Progenitor cell of endocrine pancreas (in vitro differentiated cells): ENCODE results near the gene COL23A1. TPM values are rescaled to one million over a fixed set of nuclear protein-coding genes. Genes with fewer than 3 reads are reported as not detected.
"Not testable (repeated sequence)": the region's sequence is repeated elsewhere in the genome, so short reads cannot be mapped to it uniquely, and the experiment has no call there.

Experiments used
- DNase-seq: peaks from one replicate; pipeline ENCODE4 v3.0.0; 2021; ENCODE audit warnings: low spot score; ENCODE audit not compliant: unreplicated experiment
- H3K27ac Mint-ChIP-seq: 2 replicates; pipeline ENCODE4 v1.8.0; 2021; ENCODE audit warnings: mild to moderate bottlenecking, moderate library complexity, mixed read lengths
- H3K27me3 Mint-ChIP-seq: 2 replicates; pipeline ENCODE4 v1.8.0; 2021; ENCODE audit warnings: mixed read lengths
- H3K36me3 Mint-ChIP-seq: 2 replicates; pipeline ENCODE4 v1.8.0; 2022; ENCODE audit warnings: mixed read lengths; ENCODE audit not compliant: insufficient read depth
- H3K4me1 Mint-ChIP-seq: 2 replicates; pipeline ENCODE4 v1.8.0; 2021; ENCODE audit warnings: low read depth, mixed read lengths
- H3K4me3 Mint-ChIP-seq: 2 replicates; pipeline ENCODE4 v1.8.0; 2021; ENCODE audit warnings: low read depth, mild to moderate bottlenecking, moderate library complexity, mixed read lengths
- H3K9me3 Mint-ChIP-seq: 2 replicates; pipeline ENCODE4 v1.8.0; 2021; ENCODE audit warnings: low read depth, mixed read lengths
- total RNA-seq: library from RNA; stranded (reverse); gene quantifications from 2 replicates; pipeline ENCODE4 v1.2.1, GENCODE V29; 2021
- TF ChIP-seq, protein P1 (sequence below): fragments of 200-600 bp; sonication (generic); IDR thresholded peaks from one replicate; pipeline ENCODE4 v1.5.0; 2021; ENCODE audit warnings: antibody characterized with exemption, mild to moderate bottlenecking; ENCODE audit not compliant: unreplicated experiment

Gene COL23A1
- total RNA-seq, 1 donor from 2014 or later = 0.36 TPM

DNA sequence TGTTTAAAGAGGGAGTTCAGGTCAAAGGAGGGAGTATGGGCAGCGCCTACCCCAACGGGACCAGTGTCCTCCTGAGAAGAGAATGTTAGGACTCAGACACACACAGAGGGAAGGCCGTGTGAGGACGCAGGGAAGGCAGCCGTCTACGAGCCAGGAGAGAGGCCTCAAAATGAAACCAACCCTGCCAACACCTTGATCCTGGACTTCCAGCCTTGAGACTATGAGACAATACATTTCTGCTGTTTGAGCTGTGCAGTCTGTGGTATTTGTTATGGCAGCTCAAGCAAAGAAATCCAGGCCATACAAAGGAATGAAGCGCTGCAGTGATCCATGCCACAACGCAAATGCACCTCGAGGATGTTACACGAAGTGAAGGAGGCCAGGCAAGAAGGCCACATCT, 97.9 kb downstream of the COL23A1 start:
- no peak overlapping the region for H3K27ac Mint-ChIP-seq
- TF ChIP-seq, protein P1, sequence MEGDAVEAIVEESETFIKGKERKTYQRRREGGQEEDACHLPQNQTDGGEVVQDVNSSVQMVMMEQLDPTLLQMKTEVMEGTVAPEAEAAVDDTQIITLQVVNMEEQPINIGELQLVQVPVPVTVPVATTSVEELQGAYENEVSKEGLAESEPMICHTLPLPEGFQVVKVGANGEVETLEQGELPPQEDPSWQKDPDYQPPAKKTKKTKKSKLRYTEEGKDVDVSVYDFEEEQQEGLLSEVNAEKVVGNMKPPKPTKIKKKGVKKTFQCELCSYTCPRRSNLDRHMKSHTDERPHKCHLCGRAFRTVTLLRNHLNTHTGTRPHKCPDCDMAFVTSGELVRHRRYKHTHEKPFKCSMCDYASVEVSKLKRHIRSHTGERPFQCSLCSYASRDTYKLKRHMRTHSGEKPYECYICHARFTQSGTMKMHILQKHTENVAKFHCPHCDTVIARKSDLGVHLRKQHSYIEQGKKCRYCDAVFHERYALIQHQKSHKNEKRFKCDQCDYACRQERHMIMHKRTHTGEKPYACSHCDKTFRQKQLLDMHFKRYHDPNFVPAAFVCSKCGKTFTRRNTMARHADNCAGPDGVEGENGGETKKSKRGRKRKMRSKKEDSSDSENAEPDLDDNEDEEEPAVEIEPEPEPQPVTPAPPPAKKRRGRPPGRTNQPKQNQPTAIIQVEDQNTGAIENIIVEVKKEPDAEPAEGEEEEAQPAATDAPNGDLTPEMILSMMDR = no peak
- no peaks in the 10 kb centered on the region for H3K4me1 Mint-ChIP-seq
- peaks cover 3% of the 10 kb centered on the region for H3K9me3 Mint-ChIP-seq
- peaks cover 7% of the 10 kb centered on the region for H3K27me3 Mint-ChIP-seq
- H3K4me3 Mint-ChIP-seq = no peak overlapping the region
- H3K36me3 Mint-ChIP-seq = peaks cover 2% of the 10 kb centered on the region
- DNase-seq = no peak

DNA sequence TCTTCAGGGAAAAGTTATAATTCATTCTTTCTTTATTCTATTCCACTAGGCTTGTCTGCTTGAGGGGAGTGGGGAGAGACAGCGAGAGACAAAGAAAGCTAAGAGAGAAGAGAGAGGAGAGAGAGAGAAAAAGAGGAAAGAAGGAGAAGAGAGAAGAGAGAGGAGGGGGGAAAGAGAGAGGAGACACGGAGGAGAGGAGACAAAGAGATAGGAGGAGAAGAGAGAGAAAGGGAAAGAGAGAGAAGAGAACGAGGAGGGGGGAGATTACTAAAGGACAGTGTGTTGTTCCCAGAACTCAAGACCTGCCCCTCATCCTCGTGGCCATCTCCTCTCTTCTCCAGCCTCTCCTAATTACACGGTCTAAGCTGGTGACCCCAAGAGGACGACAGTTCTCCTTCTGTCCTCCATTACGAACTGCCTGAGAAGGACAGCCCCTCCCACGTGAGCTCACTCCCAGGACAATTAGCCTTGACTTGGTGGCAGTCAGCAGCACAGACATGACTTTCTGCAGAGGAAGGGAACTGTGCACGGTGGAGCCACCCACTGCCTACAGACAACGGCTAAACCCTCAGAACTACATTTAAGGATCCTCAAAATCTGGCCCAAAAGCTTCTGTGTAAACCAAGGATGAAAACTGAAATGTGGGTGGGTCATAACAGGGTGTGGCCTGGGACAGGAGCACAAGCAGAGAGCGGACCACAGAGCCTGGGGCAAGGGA, 99.1 kb downstream of the COL23A1 start:
- Mint-ChIP-seq H3K4me3 (no peak overlapping the region), H3K36me3 (peaks cover 2% of the 10 kb centered on the region), H3K27ac (no peak overlapping the region), H3K4me1 (no peaks in the 10 kb centered on the region), H3K27me3 (peaks cover 10% of the 10 kb centered on the region), H3K9me3 (peaks cover 3% of the 10 kb centered on the region)
- TF ChIP-seq, protein P1 = no peak
- no peak for DNase-seq

DNA sequence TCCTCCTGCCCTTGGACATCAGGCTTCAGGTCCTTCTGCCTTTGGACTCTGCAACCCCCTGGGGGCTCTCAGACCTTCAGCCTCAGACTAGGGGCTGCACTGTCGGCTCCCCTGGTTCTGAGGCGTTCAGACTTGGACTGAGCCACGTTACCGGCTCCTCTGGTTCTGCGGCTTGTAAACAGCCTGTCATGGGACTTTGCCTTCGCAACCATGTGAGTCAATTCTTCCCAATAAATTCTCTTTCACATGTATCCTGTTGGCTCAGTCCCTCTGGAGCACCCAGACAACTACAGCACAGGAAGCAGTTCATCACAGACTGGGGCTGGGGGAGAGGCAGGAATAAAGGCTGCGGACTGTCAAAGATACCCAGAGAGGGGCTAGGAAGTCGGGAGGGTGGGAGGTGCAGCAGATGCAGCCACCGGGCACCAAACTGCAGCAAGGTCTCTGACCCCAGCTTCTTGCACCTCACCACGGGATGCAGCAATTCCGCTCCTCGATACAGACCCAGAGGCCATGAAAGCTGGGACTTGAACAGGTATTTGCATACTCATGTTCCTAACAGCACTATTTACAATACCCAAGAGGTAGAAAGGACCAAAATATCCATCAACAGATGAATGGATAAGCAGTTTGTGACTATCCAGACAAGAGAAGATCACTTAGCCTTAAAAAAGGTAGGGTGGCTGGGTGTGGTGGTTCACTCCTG, 100.8 kb downstream of the COL23A1 start:
- Mint-ChIP-seq H3K4me1 (no peaks in the 10 kb centered on the region), H3K9me3 (peaks cover 3% of the 10 kb centered on the region), H3K27ac (no peak overlapping the region), H3K27me3 (peaks cover 13% of the 10 kb centered on the region), H3K4me3 (no peak overlapping the region), H3K36me3 (peaks cover 2% of the 10 kb centered on the region)
- TF ChIP-seq, protein P1 = no peak
- DNase-seq = no peak

DNA sequence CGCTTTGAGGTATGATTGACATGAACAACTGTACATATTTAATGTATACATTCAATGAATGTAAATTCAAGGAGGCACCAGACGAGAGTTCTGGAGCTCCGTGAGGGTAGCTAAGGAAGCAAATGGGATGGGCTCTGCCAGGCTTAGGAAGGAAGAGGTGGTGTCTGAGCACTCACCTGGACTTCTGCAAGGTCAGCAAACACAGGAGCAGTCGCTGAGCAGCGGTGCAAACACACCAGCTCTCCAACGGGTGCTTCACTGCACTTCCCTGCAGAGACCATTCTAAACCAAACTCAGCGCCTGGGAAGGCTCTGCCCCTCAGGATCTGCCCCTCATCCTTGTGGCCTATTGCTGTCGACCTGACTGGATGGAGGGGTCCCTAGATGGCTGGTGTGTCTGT, 101.5 kb downstream of the COL23A1 start:
- TF ChIP-seq, protein P1 = no peak

DNA sequence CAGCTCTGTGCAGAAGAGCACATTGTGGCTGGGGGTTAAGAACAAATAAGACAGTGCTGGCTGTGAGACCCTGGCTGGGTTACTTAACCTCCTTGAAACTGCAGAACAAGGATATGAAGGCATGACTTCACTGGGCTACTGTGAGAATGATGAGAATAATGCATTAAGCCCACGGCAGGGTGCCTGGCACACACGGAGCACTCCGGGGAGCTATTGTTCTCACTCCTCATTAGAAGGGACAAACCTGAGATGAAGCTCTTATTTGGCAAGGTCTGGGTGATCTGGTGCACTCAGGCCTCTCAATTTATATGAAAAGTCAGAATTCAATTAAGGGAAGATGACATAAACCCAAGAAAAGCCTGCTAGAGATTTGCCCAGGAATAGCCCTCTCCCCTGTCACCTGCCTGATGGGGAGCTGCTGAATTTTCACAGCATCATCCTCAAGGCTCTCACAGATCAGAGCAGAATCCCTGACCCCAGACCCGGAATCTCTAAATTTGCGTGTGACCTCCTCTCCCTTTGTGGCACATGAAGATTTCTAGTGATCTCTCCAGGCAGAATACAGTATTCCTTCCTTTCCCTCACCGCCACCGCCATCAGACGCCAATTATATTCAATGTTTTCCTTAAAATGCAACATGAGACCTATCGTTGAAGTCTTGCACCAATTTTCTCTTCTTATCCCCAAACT, 102.1 kb downstream of the COL23A1 start:
- TF ChIP-seq, protein P1 = no peak
- no peak for DNase-seq
- Mint-ChIP-seq H3K27ac (no peak overlapping the region), H3K36me3 (peaks cover 2% of the 10 kb centered on the region), H3K9me3 (peaks cover 3% of the 10 kb centered on the region), H3K4me3 (no peak overlapping the region), H3K4me1 (no peaks in the 10 kb centered on the region), H3K27me3 (peaks cover 13% of the 10 kb centered on the region)

More for the DNA sequence above, 101.5 kb downstream of the COL23A1 start:
- Mint-ChIP-seq H3K36me3 (peaks cover 2% of the 10 kb centered on the region), H3K27ac (no peak overlapping the region), H3K4me1 (no peaks in the 10 kb centered on the region), H3K9me3 (peaks cover 3% of the 10 kb centered on the region), H3K27me3 (peaks cover 13% of the 10 kb centered on the region), H3K4me3 (no peak overlapping the region)
- no peak for DNase-seq

DNA sequence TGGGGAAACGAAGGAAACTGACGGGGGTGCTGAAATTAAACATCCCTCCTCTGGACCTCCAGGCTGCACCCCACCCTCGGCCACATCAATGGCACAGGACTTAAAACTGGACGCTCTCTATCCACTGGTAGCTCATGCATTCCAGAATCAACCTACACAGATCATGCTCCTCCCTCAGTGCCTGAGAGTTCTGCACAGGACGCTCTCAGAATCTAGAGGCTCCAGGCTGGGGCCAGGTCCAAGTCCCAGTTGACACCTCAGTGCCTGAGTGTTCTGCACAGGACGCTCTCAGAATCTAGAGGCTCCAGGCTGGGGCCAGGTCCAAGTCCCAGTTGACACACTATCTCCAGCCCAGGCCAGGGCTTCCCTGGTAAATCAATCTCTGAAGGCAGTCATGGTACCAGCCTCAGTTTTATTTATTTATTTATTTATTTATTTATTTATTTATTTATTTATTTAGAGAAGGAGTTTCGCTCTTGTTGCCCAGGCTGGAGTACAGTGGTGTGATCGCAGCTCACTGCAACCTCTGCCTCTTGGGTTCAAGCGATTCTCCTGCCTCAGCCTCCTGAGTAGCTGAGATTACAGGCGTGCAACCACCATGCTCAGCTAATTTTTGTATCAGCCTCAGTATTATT, 103.2 kb downstream of the COL23A1 start:
- H3K9me3 Mint-ChIP-seq, H3K4me1 Mint-ChIP-seq, DNase-seq, H3K4me3 Mint-ChIP-seq, H3K36me3 Mint-ChIP-seq, H3K27ac Mint-ChIP-seq: not testable (repeated sequence)
- H3K27me3 Mint-ChIP-seq = peaks cover 13% of the 10 kb centered on the region
